Measurements from ENCODE around the gene PRKG1. TPM values are rescaled to one million over a fixed set of nuclear protein-coding genes. Genes with fewer than 3 reads are reported as not detected.
"Not testable (repeated sequence)": the region's sequence is repeated elsewhere in the genome, so short reads cannot be mapped to it uniquely, and the experiment has no call there.

The PRKG1 gene
- total RNA-seq, 6 experiments from 2014 or later, result 1.1 to 2.0 (median 1.3) TPM

DNA sequence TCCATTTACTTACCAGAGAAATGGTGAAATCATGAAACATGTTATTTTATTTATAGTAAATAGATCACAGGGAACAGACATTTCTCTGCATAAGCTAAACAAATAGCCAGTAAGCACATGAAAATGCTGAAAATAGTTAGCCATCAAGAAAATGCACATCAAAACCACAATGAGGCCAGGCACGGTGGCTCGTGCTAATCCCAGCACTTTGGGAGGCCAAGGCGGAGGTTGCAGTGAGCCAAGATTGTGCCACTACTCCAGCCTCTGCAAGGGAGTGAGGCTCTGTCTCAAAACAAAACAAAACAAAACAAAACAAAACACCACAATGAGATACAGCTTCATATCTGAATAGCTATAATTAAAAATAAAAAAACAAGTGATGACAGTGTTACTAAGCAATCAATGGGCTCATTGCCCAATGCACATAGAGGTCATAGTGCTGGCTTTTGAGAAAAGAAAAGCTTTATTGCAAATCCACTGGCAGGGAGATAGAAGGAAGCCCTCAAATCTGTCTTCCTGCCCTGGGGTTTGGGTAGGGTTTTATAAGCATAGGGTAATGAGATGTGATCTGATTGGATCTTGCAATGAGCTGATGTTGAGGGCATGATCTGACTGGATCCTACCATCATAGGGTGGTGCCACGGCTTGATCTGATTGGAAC is 608.9 kb downstream of the PRKG1 start:
- Histone ChIP-seq H3K27ac (no peak overlapping the region), H3K27me3 (no peaks in the 10 kb centered on the region), H3K4me1 (no peaks in the 10 kb centered on the region), H3K9me3 (no peaks in the 10 kb centered on the region), H3K36me3 (no peaks in the 10 kb centered on the region), H3K4me3 (no peak overlapping the region)
- no peak for ATAC-seq
- TF ChIP-seq, protein P1, sequence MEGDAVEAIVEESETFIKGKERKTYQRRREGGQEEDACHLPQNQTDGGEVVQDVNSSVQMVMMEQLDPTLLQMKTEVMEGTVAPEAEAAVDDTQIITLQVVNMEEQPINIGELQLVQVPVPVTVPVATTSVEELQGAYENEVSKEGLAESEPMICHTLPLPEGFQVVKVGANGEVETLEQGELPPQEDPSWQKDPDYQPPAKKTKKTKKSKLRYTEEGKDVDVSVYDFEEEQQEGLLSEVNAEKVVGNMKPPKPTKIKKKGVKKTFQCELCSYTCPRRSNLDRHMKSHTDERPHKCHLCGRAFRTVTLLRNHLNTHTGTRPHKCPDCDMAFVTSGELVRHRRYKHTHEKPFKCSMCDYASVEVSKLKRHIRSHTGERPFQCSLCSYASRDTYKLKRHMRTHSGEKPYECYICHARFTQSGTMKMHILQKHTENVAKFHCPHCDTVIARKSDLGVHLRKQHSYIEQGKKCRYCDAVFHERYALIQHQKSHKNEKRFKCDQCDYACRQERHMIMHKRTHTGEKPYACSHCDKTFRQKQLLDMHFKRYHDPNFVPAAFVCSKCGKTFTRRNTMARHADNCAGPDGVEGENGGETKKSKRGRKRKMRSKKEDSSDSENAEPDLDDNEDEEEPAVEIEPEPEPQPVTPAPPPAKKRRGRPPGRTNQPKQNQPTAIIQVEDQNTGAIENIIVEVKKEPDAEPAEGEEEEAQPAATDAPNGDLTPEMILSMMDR (IDR thresholded peaks at IDR 0.05), result no peak
- no peak for TF ChIP-seq POLR2A (IDR thresholded peaks at IDR 0.05)
- DNase-seq, result no peak
- WGBS (ENCODE audit: insufficient coverage, low coverage, low lambda C conversion rate, missing lambda C conversion rate), result 66% methylated on average over 4 of the region's 4 CpGs
- intact Hi-C loops (cut with DNase I), result no loop called here

DNA sequence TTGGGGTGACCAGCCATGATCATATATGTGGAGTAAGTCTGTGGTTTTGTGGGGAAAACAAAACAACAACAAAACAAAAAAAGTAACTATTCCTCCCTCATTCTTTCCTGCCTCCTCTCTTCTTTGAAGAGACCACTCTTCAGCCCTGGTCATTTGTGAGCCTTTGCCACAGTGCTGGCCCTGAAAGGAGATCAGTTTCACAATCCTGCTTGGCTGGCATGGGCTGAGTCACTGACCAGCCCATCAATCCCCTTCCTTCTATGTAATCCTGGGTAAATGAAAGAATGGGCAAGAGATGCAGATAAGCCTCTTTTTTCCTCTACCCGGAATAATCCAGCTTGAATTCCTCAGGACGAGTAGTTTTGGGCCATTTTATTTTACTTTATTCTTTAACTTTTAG is 611.5 kb downstream of the PRKG1 start:
- Histone ChIP-seq H3K27ac (no peak overlapping the region), H3K9me3 (no peaks in the 10 kb centered on the region), H3K36me3 (no peaks in the 10 kb centered on the region), H3K27me3 (no peaks in the 10 kb centered on the region), H3K4me1 (no peaks in the 10 kb centered on the region), H3K4me3 (no peak overlapping the region)
- ATAC-seq (no peak), DNase-seq (no peak)
- TF ChIP-seq, protein P1 (IDR thresholded peaks at IDR 0.05), result no peak
- intact Hi-C loops (cut with DNase I), result no loop called here
- WGBS (ENCODE audit: insufficient coverage, low coverage, low lambda C conversion rate, missing lambda C conversion rate), result 31% methylated on average over 2 of the region's 2 CpGs

DNA sequence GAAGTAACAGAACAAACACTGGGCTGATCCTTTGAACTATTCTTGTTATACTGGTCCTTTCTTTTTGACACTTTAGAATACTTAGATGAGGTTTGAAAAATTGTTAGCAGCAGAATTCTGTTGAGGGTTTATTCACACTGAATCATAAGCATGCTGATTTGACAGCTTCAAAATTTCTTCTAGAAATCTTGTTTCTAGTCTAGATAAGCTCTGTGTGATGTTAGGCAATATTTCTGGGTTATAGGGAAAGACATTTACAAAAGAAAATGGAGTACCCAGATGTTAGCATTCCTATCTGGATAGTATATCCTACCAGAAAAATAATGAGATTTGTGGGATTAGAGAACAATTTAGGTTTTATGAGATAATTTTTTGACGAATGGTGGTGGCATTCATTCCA is 613.0 kb downstream of the PRKG1 start:
- ATAC-seq (no peak), DNase-seq (no peak)
- Histone ChIP-seq H3K36me3 (no peaks in the 10 kb centered on the region), H3K4me3 (no peak overlapping the region), H3K27ac (no peak overlapping the region), H3K9me3 (no peaks in the 10 kb centered on the region), H3K4me1 (no peaks in the 10 kb centered on the region), H3K27me3 (no peaks in the 10 kb centered on the region)
- WGBS (ENCODE audit: insufficient coverage, low coverage, low lambda C conversion rate, missing lambda C conversion rate), result 53% methylated on average over 1 of the region's 1 CpG
- TF ChIP-seq, protein P1 (IDR thresholded peaks at IDR 0.05), result no peak
- no peak for TF ChIP-seq POLR2A (IDR thresholded peaks at IDR 0.05)
- intact Hi-C loops (cut with DNase I), result no loop called here

DNA sequence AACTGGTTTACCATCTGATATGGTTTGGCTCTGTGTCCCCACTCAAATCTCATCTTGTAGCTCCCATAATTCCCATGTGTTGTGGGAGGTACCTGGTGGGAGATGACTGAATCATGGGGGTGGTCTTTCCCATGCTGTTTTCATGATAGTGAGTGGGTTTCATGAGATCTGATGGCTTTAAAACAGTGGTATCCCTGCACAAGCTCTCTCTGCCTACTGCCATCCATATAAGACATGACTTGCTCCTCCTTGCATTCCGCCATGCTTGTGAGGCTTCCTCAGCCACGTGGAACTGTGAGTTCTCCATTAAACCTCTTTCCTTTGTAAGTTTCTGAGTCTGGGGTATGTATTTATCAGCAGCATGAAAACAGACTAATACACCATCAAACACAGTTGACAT is 614.5 kb downstream of the PRKG1 start:
- H3K36me3 ChIP-seq; H3K27ac ChIP-seq; H3K4me3 ChIP-seq; ATAC-seq; H3K9me3 ChIP-seq; DNase-seq; H3K4me1 ChIP-seq; H3K27me3 ChIP-seq; intact Hi-C loops (cut with DNase I): not testable (repeated sequence)
- WGBS (ENCODE audit: insufficient coverage, low coverage, low lambda C conversion rate, missing lambda C conversion rate), result 52% methylated on average over 2 of the region's 2 CpGs

DNA sequence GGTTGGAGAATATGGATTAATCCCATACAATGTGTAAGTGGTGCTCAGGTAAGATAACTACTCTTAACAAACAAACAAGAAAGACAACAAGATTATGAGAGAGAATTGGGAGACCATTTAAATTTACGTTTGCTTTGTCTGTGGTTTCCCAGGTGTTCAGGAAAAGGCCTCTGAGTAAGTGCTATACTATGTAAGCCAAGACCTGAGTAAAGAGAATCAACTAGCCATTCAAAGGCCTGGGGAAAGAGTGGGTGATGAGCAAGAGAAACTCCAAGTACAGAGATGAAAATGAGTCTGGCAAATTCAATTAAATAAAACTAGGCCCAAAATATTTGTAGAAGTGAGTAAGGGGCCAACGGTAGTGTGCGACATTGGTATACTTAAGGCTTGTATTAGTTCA is 615.2 kb downstream of the PRKG1 start:
- Histone ChIP-seq H3K4me1 (no peaks in the 10 kb centered on the region), H3K27ac (no peak overlapping the region), H3K36me3 (no peaks in the 10 kb centered on the region), H3K9me3 (no peaks in the 10 kb centered on the region), H3K27me3 (no peaks in the 10 kb centered on the region), H3K4me3 (no peak overlapping the region)
- TF ChIP-seq, protein P1 (IDR thresholded peaks at IDR 0.05), result no peak
- TF ChIP-seq POLR2A (IDR thresholded peaks at IDR 0.05), result no peak
- WGBS (ENCODE audit: insufficient coverage, low coverage, low lambda C conversion rate, missing lambda C conversion rate), result 77% methylated on average over 3 of the region's 3 CpGs
- DNase-seq, result no peak
- ATAC-seq, result no peak
- intact Hi-C loops (cut with DNase I), result no loop called here
